WERI-Rb-1 (cell line): ENCODE results near the gene C16orf46.
A peak's percentile ranks its signal among the peaks of the same experiment; 100 is the strongest.

Experiments
- DNase-seq: peaks from one replicate; pipeline ENCODE4 v3.0.0-alpha.2; 2020
- H3K27ac ChIP-seq: fragments of 250-450 bp; sonication (Bioruptor Pico); 2 replicates; pipeline ENCODE4 v1.5.1; 2020; ENCODE audit warnings: mild to moderate bottlenecking, moderate library complexity
- H3K27me3 ChIP-seq: fragments of 250-450 bp; sonication (Bioruptor Pico); 2 replicates; pipeline ENCODE4 v1.5.1; 2021; ENCODE audit warnings: mild to moderate bottlenecking, low read depth, moderate library complexity; ENCODE audit not compliant: insufficient read depth, severe bottlenecking
- H3K36me3 ChIP-seq: fragments of 250-450 bp; sonication (Bioruptor Pico); 2 replicates; pipeline ENCODE4 v1.5.1; 2020; ENCODE audit warnings: mild to moderate bottlenecking, moderate library complexity
- H3K4me3 ChIP-seq: 2 replicates; pipeline ENCODE4 v1.5.1; 2011; ENCODE audit warnings: low read depth, mild to moderate bottlenecking, control low read depth, low read length
- H3K9me3 ChIP-seq: fragments of 250-450 bp; sonication (Bioruptor Pico); 2 replicates; pipeline ENCODE4 v1.5.1; 2021; ENCODE audit warnings: mild to moderate bottlenecking, moderate library complexity; ENCODE audit not compliant: severe bottlenecking
- TF ChIP-seq, protein P1 (sequence below): IDR thresholded peaks from 2 replicates; pipeline ENCODE4 v1.5.1; 2011; ENCODE audit warnings: low read depth, mild to moderate bottlenecking, control low read depth, inconsistent platforms, low read length

C16orf46 gene

DNA sequence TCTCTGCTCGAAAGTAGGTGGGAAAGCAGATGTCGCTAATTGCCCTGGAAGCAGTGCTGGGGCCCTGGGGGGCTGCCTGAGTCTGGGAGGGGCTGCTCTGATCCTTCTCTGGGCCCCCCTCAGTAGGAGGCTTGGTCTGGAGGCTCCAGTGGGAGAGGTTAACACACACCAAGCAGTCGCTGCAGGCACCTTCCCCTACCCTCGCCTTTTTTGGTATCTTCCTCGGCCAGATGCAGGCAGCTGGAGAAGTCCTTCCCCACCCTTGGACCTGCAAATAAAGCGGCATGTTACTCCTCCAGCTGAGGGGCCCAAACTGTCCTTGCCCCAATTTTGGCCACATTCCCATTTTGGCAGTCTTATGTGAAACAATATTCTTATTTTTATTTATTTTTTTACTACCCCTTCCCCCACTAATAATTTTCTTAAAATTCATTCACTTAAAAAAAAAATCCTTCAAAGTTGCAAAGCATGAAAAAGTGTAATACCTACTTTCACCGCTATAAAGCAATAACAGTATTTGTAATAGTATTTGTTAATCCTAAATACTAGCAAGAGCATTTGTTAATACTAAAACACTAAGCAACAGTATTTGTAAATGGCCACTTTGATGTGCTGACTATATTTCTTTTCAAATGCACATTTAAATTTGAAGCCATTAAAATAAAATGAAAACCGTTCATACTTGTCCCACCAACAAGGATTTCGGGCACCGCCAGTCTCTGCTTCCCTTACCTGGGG lies 15.0 kb downstream of the C16orf46 start:
- H3K4me3 ChIP-seq = no peak overlapping the region
- DNase-seq = no peak
- H3K9me3 ChIP-seq = no peaks in the 10 kb centered on the region
- TF ChIP-seq, protein P1, sequence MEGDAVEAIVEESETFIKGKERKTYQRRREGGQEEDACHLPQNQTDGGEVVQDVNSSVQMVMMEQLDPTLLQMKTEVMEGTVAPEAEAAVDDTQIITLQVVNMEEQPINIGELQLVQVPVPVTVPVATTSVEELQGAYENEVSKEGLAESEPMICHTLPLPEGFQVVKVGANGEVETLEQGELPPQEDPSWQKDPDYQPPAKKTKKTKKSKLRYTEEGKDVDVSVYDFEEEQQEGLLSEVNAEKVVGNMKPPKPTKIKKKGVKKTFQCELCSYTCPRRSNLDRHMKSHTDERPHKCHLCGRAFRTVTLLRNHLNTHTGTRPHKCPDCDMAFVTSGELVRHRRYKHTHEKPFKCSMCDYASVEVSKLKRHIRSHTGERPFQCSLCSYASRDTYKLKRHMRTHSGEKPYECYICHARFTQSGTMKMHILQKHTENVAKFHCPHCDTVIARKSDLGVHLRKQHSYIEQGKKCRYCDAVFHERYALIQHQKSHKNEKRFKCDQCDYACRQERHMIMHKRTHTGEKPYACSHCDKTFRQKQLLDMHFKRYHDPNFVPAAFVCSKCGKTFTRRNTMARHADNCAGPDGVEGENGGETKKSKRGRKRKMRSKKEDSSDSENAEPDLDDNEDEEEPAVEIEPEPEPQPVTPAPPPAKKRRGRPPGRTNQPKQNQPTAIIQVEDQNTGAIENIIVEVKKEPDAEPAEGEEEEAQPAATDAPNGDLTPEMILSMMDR = no peak
- H3K27me3 ChIP-seq = no peaks in the 10 kb centered on the region
- no peaks in the 10 kb centered on the region for H3K36me3 ChIP-seq
- H3K27ac ChIP-seq = no peak overlapping the region

DNA sequence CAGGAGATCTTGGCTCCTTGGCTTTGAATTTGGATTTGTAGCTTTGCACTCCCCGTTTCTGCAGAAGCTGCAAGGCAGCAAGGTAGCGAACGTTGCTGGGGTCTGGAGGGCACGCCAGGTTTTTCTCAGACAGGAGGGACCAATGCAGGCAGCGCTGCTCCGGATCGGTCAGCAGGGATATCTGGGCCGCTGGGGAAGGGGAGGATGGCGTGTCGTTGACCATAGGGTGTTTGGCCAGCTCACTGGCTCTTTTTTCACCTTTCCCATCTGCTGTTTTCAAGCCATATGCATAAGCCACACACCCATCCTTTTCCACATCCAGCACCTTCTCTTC lies 15.8 kb downstream of the C16orf46 start:
- no peaks in the 10 kb centered on the region for H3K9me3 ChIP-seq
- H3K4me3 ChIP-seq = no peak overlapping the region
- H3K36me3 ChIP-seq = no peaks in the 10 kb centered on the region
- TF ChIP-seq, protein P1 = no peak
- no peak overlapping the region for H3K27ac ChIP-seq
- DNase-seq = no peak
- H3K27me3 ChIP-seq = no peaks in the 10 kb centered on the region

DNA sequence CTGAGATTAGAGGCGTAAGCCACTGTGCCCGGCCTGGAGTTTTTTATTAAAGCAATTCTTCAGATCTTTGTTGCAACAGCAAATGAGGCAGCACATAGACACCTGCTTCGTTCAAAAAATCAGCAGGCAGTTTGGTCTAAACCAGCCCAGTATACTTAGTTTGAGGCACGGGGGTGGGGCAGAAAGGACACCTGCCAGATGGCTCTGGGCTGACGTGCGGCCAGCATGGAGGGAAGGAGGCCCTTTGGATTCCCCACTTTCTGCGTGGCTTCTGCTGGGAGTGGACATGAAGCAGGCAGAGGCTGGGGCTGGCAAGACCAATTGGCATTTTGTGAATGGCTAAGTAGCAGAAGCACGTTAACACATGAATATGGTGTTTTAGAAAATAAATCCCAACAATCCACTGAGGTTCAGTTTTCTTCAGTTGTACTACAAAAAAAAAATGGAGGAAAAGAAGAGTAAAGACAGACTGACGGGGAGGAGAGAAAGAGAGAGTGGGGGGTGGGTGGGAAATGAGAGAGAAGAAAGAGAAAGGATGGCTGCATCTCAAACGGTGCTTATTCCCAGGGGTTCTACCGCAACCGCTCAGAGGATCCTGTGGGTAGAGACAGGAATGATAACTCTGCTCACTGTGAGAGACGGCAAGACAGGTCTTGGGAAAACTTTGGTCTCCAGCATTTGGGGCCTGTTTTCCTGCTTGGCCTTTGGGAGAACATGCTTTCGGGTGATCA lies 16.3 kb downstream of the C16orf46 start:
- TF ChIP-seq, protein P1 = no peak
- H3K4me3 ChIP-seq = no peak overlapping the region
- H3K9me3 ChIP-seq = no peaks in the 10 kb centered on the region
- no peaks in the 10 kb centered on the region for H3K27me3 ChIP-seq
- H3K27ac ChIP-seq = no peak overlapping the region
- H3K36me3 ChIP-seq = no peaks in the 10 kb centered on the region
- DNase-seq = peak; percentile 7

DNA sequence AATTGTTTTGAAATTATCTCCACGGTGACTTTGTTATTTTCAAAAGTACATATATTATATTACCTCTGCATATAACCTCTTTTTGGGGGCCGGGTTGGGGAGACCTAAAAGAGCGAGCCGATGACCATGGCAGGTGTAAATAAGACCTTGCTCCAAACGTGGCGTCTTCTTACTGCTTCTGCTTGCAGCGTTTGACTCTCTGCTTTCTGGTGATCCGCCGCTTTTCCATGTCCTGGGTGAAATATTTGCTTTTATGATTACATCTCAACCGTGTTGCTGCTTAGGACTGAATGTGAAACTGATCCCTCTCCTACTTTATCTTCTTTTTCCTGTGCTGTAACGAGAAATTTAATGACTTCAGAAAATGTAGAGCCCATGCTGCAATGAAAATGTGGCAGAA lies 23.3 kb downstream of the C16orf46 start:
- no peaks in the 10 kb centered on the region for H3K27me3 ChIP-seq
- H3K27ac ChIP-seq = no peak overlapping the region
- TF ChIP-seq, protein P1 = no peak
- H3K9me3 ChIP-seq = no peaks in the 10 kb centered on the region
- no peaks in the 10 kb centered on the region for H3K36me3 ChIP-seq
- H3K4me3 ChIP-seq = no peak overlapping the region
- DNase-seq = no peak

DNA sequence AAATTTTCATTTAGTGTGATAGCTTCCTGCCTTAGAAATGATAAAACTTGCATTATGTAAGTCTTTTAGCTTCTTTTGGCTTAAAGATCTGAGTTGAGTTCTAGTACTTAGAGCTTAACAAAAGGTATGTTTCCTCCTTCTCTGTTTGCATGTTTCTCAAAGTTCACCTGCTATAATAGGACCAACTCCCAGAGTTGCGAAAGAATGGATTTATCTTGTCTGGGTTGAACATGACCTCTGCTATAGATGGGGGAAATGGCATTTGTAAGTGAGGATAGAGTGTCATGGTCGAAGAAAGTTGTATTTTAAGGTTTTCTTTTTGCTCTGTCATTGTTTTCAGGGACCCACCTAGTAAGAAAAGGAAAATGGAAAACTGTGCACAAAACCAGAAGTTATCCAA lies 34.2 kb downstream of the C16orf46 start:
- Histone ChIP-seq H3K36me3 (no peaks in the 10 kb centered on the region), H3K27me3 (no peaks in the 10 kb centered on the region), H3K4me3 (no peak overlapping the region), H3K27ac (no peak overlapping the region), H3K9me3 (no peaks in the 10 kb centered on the region)
- TF ChIP-seq, protein P1 = no peak
- DNase-seq = no peak
